ENCODE data around the gene F8.

DNA sequence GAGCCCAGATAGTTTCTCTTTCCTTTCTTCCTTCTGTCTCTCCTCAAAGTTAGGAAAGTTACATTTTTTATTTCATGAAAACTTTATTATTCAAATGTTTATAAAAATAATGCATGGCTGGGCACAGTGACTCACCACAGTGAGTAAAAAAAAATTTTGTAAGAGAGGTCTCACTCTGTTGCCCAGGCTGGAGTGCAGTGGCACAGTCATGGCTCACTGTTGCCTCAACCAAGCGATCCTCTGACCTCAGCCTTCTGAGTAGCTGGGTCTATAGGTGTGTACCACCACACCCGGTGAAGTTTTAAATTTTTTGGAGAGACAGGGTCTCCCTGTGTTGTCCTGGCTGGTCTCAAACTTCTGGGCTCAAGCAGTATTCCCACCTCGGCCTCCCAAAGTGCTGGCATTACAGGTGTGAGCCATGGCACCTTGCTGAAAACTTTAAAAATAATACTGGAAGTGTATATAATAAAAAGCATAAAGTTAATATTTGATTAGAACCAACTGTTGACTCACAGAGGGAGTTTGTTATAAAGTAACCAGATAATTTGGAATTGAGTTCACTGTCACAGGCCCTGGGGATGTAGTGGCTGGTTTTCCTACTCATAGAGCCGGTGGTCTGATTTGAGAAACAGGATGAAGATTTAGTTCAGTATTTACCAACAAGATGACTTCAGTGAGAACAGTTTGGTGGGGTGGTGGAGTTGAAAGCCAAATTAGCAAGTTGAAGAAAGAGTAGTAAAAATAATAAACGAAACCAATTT is 30.4 kb upstream of the F8 start:
- TF ChIP-seq, protein P1, sequence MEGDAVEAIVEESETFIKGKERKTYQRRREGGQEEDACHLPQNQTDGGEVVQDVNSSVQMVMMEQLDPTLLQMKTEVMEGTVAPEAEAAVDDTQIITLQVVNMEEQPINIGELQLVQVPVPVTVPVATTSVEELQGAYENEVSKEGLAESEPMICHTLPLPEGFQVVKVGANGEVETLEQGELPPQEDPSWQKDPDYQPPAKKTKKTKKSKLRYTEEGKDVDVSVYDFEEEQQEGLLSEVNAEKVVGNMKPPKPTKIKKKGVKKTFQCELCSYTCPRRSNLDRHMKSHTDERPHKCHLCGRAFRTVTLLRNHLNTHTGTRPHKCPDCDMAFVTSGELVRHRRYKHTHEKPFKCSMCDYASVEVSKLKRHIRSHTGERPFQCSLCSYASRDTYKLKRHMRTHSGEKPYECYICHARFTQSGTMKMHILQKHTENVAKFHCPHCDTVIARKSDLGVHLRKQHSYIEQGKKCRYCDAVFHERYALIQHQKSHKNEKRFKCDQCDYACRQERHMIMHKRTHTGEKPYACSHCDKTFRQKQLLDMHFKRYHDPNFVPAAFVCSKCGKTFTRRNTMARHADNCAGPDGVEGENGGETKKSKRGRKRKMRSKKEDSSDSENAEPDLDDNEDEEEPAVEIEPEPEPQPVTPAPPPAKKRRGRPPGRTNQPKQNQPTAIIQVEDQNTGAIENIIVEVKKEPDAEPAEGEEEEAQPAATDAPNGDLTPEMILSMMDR (conservative IDR thresholded peaks at IDR 0.05), result no peak
- no peak for TF ChIP-seq EZH2 (IDR thresholded peaks at IDR 0.05; ENCODE audit: low read depth)
